Effector memory CD8-positive, alpha-beta T cell (primary cell): ENCODE results near the gene STX18.

ENCODE experiments used
- ATAC-seq: fragments of 150-1000 bp; cut with Tn5 transposase; replicated peaks from 2 replicates; pipeline ENCODE4 v1.10.0; 2021; ENCODE audit warnings: mild to moderate bottlenecking, moderate library complexity
- DNase-seq, 3 experiments: peaks; one replicate each; pipeline ENCODE4 v3.0.0; 2021
- H3K27ac Mint-ChIP-seq, 2 donors: one replicate each; pipeline ENCODE4 v1.8.0; 2022; ENCODE audit warnings: mild to moderate bottlenecking in 2 of 2, mixed read lengths in 2 of 2, moderate library complexity in 2 of 2
- H3K27me3 Mint-ChIP-seq, 2 donors: one replicate each; pipeline ENCODE4 v1.8.0; 2022; ENCODE audit warnings: mixed read lengths in 2 of 2
- H3K36me3 Mint-ChIP-seq: one replicate; pipeline ENCODE4 v1.8.0; 2022; ENCODE audit warnings: mild to moderate bottlenecking, moderate library complexity, mixed read lengths; ENCODE audit not compliant: insufficient read depth
- H3K4me1 Mint-ChIP-seq, 2 donors: one replicate each; pipeline ENCODE4 v1.8.0; 2022; ENCODE audit warnings: low read depth in 2 of 2, mixed read lengths in 2 of 2
- H3K4me3 Mint-ChIP-seq, 2 donors: one replicate each; pipeline ENCODE4 v1.8.0; 2022; ENCODE audit warnings: mild to moderate bottlenecking in 2 of 2, mixed read lengths in 2 of 2, moderate library complexity in 2 of 2
- H3K9me3 Mint-ChIP-seq, 2 donors: one replicate each; pipeline ENCODE4 v1.8.0; 2022; ENCODE audit warnings: mixed read lengths in 2 of 2

The STX18 gene

DNA sequence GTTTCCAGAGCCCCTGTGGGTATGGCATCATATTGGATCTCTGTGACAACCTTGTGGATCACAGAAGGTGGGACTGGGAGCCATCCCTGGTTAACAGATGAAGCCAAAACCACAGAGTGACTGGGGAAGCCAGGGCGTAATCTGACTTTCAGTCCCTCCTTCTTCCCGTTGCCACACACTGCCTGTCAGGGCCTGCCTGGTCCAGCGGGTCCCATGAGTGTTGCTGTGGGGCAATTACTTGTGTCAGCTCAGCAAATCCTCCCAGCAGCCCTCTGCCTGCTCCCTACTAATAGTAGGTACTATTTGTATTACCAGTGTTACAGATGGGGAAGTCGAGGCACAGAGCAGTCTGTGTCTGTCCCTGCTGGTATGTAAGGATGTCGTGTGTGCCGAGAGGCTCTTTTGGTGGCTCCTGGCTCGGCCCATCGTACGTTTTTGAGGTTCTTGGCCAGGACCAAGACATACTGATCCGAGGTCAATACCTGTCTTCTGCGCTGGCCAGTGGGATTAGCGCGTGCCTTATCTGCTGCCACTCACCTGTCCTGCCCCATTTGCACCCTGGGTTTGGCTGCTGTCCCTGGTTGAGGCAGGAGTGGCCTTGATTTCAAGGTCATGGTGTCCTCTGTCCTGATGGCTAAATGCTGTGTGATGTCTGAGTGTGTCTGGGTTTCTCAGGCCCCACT is 149.2 kb downstream of the STX18 start:
- peaks cover 12 to 21% of the 10 kb centered on the region in 2 donors for H3K4me1 Mint-ChIP-seq

DNA sequence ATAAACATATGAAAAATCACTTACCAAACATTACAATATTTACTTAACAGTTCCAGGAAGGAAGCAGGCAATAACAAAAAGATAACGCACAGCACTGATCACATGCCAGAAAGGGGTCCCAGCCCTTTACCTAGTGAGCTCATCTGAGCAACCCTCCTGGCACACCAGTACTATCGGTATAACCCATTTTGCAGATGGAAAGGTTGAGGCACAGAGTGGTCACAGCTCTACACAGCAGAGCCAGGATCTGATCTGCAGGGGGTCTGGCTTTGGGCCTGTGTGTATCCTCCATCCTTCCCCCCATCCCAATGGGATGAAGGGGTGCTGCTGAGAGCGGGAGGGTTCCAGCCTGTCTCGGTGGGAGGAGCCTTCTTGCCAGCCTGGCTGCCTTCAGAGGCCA is 150.0 kb downstream of the STX18 start:
- Mint-ChIP-seq H3K36me3 (peaks cover 5% of the 10 kb centered on the region), H3K27me3 (peaks cover 6 to 23% of the 10 kb centered on the region in 2 donors)

More for the DNA sequence above, 149.2 kb downstream of the STX18 start:
- ATAC-seq (no peak), DNase-seq (no peak)
- peaks cover 5% of the 10 kb centered on the region for H3K36me3 Mint-ChIP-seq
- peaks cover 9 to 23% of the 10 kb centered on the region in 2 donors for H3K27me3 Mint-ChIP-seq
- H3K9me3 Mint-ChIP-seq, result no peaks in the 10 kb centered on the region
- peak overlapping the region in 1 of 2 donors; percentile 10 for H3K27ac Mint-ChIP-seq
- H3K4me3 Mint-ChIP-seq, result no peak overlapping the region

DNA sequence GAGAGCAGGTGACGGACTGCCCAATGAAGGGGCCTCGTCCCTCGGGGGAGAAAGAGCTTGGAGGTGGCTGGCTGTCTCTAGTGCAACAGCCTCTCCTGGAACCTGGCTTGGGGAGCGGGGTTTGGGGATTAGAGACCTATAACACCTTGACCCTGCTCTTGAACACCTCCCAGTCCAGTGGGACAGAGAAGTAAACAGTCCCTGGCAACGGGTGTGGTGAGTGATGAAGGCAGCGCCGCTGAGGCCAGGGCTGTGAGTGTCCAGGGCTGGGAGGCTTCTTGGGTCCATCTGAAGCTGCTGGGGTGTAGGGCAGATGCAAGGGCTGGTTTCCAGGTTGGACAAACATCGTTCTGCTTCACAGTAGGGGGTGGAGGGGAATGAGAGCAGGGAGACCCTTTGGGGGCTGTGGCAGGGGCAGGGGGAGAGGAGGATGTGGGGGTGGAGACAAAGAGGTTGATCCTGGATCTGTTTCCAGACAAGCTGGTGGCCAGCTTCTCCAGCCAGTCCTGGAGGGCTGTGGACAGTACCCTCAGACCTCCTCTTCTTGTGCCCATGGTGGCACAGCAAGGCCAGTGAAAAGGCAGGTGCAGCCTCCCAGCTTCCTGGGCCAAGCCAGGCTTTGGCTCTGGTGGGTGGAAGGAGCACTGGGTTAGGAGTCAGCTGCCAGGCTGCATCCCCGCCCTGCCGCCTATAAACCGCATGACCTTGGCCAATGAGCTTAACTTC is 151.2 kb downstream of the STX18 start:
- Mint-ChIP-seq H3K27ac (no peak overlapping the region), H3K4me1 (peaks cover 16 to 21% of the 10 kb centered on the region in 2 donors), H3K36me3 (peaks cover 3% of the 10 kb centered on the region), H3K4me3 (no peak overlapping the region), H3K27me3 (peaks cover 12 to 31% of the 10 kb centered on the region in 2 donors), H3K9me3 (no peaks in the 10 kb centered on the region)
- DNase-seq (no peak), ATAC-seq (no peak)

More for the DNA sequence above, 150.0 kb downstream of the STX18 start:
- ATAC-seq (no peak), DNase-seq (no peak)
- no peak overlapping the region for H3K4me3 Mint-ChIP-seq
- peaks cover 12 to 21% of the 10 kb centered on the region in 2 donors for H3K4me1 Mint-ChIP-seq
- no peaks in the 10 kb centered on the region for H3K9me3 Mint-ChIP-seq
- no peak overlapping the region for H3K27ac Mint-ChIP-seq

DNA sequence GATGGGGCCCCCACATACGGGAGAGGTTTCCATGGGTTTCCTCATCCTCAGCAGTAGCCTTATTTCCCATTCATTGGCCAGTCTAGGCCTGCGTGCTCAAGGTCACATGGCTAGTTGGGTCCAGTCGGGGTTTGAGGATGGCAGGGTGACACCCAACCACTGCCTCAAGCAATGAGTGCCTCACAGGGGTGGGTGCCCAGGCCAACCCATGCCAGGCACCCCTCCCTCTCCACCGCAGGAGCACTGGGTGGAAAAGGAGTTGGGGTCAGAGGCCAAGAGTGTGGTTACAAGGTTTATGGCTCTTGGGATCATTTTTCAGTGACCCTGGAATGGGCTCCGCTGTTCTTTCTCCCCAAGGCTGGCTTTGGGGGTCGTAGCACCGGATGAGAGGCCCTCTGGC is 151.8 kb downstream of the STX18 start:
- Mint-ChIP-seq H3K27me3 (peaks cover 14 to 36% of the 10 kb centered on the region in 2 donors), H3K4me1 (peaks cover 15 to 21% of the 10 kb centered on the region in 2 donors), H3K27ac (peak overlapping the region in 1 of 2 donors; percentile 68), H3K4me3 (no peak overlapping the region), H3K9me3 (no peaks in the 10 kb centered on the region), H3K36me3 (peaks cover 3% of the 10 kb centered on the region)
- DNase-seq, result no peak
- no peak for ATAC-seq

DNA sequence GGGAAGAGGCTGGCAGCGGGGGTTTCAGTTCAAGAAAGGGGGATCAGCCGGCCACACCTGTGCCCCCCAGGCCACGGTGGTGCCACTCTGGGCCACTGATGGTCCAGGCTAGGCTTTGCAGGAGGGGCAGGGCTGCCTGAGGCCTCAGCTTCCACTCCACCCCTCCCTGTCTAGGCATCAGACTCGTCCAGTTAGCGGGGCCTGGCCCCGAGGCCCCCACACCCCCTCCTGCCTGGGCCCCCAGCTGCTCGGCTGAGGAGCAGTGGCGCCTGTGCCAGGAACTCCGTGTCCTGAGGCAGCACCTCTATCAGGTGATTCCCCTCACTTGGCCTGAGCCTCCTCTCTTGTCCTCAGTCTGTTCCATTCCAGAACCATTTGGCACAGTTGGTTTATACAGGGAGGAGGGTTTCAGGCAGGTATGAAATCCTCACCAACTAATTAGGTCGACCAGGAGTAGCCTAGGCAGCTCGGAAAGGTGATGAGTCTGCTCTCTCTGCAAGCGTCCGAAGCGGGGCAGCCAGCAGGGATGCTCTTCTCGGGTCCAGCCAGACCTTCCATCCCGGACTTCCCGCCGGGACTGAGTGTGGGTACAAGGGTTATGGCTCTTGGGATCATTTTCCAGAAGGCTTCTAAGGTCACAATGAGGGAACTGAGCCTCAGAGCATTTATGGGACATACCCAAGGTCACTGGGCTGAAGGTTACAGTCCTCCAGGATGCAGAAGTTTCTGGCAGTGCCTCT is 152.8 kb downstream of the STX18 start:
- H3K36me3 Mint-ChIP-seq, result peaks cover 3% of the 10 kb centered on the region
- H3K4me3 Mint-ChIP-seq, result peak overlapping the region in 1 of 2 donors; percentile 77
- DNase-seq (no peak), ATAC-seq (no peak)
- H3K27me3 Mint-ChIP-seq, result peaks cover 25 to 44% of the 10 kb centered on the region in 2 donors
- H3K9me3 Mint-ChIP-seq, result no peaks in the 10 kb centered on the region
- peak overlapping the region in 1 of 2 donors; percentile 68 for H3K27ac Mint-ChIP-seq
- H3K4me1 Mint-ChIP-seq, result peaks cover 17% of the 10 kb centered on the region in 2 donors

DNA sequence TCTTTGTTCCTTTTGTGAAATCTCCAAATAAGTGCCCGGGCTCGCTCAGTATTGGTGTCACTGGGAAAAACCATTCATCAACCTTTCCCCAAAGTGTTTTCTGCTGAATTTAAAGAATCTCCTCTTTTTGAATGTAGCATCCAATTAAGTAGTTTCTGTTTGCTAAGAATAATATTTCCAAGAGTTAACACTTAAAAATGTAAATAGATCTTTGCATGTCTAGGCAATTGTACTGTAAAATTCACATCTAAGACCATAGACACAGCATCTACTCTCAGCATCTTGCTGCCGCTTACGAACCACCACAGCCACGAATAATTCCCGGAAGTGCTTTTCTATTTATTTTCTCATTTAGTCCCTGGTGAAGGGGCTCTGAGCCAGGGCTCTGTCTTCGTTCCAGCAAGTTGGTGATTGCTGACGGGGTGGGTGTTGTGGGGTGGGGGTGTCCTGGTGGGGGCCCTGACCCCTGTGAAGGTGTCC is 153.5 kb downstream of the STX18 start:
- Mint-ChIP-seq H3K27ac (peak overlapping the region; percentile 9 to 63), H3K27me3 (peaks cover 25 to 44% of the 10 kb centered on the region in 2 donors), H3K4me1 (peaks cover 16 to 17% of the 10 kb centered on the region in 2 donors), H3K9me3 (no peaks in the 10 kb centered on the region), H3K4me3 (peak overlapping the region; percentile 77 to 87), H3K36me3 (no peaks in the 10 kb centered on the region)
- ATAC-seq, result no peak
- no peak for DNase-seq

DNA sequence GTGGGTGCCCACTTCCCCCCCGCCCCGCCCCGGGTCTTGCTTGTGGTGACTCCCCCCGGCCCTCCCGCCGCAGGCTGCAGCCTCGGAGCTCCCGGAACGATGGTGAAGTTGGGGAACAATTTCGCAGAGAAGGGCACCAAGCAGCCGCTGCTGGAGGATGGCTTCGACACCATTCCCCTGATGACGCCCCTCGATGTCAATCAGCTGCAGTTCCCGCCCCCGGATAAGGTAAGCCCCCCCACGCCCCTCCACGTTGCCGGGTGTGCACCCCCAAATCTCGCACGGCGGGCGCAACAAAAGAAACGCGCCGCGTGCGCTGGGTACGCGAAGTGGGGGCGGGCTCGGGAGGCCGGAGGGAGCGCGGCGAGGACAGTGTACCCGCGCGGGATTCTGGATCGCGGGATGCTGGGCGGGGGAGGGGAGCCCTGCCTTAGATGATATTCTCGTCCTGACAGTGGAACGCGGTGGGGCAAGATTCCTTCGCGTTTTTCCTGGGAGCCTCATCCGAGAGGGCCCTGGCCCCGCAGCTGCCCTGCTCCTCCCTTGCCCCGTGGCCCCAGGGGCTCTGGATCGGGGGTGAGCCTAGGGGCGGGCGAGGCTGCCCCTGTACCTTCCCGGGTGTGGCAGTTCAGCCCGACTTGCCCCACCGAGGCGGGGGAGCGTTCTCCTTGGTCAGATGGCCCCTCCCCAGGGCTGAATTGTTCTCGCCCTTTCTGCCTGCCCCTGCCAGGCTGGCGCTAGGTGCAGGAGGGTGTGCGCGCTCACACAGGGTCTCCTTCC is 154.1 kb downstream of the STX18 start:
- Mint-ChIP-seq H3K36me3 (no peaks in the 10 kb centered on the region), H3K27ac (peak overlapping the region; percentile 9 to 63), H3K4me1 (peaks cover 16 to 17% of the 10 kb centered on the region in 2 donors), H3K4me3 (peak overlapping the region; percentile 77 to 87), H3K9me3 (no peaks in the 10 kb centered on the region), H3K27me3 (peaks cover 25 to 50% of the 10 kb centered on the region in 2 donors)
- DNase-seq, result peak in 1 of 3 experiments; percentile 23
- peak; percentile 29 for ATAC-seq

DNA sequence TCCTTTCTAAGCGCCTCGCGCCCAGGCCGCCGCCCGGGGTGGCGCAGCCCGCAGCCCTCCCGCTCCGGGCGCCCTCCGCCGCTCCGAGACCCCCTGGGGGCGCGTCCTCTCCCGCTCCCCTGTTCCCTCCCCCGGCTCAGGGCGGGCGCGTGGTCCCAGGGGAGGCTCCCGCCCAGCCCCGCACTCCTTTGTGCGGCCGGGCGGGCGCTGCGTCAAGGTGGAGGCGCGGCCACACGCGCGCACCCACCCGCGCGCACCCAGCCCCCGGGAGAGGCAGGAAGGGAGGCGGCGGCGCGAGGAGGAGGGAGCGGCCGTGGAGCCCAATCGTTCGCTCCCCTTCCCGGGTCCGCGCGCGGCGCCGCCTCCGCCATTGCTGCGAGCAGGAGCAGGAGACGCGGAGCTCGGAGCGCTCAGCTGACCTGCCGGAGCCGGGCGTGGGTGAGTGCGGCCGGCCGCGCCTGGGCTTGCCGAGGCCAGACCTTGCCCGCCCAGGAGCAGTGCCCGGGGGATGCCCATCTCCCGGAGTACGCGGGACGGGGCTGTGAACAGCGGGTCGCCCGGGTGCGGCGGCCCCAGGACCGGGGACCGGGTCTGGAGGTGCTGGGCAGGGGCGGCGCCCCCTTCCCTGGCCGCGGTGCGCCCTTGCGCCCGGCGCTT is 155.0 kb downstream of the STX18 start, which contains the start of gene NSG1:
Gene NSG1, plus strand, starts transcription at position 367 of the 657 bp plus-strand sequence. CDS start 528 bp downstream, outside the sequence.
- no peaks in the 10 kb centered on the region for H3K36me3 Mint-ChIP-seq
- peaks cover 14 to 17% of the 10 kb centered on the region in 2 donors for H3K4me1 Mint-ChIP-seq
- H3K9me3 Mint-ChIP-seq, result no peaks in the 10 kb centered on the region
- H3K27ac Mint-ChIP-seq, result peak within 1 kb of the TSS; percentile 63 to 65
- ATAC-seq (peak; percentile 69), DNase-seq (peak; percentile 25 to 36 (median 25))
- peak within 1 kb of the TSS; percentile 87 to 90 for H3K4me3 Mint-ChIP-seq
- peaks cover 33 to 59% of the 10 kb centered on the region in 2 donors for H3K27me3 Mint-ChIP-seq

DNA sequence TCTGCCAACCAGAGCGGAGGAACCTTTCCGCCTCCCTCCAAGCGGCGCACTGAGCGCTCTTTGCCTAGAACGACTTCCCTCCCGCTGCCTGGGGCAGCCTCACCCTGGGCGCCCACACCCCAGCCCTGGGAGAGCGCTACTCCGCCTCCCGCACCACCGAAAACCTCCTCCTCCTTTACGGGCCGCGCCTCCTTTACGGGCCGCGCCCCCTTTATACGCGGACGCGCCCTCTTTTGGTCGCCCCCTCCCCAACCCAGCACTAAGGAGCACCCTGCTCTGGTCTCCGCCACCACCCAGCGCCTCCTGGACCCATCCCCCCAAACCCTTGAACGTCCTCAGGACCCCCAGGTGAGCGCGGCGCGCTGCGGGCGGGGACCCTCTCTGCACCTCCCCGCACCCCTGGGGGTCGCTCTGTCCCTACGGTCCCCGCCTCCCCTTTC is 155.5 kb downstream of the STX18 start:
- DNase-seq (no peak), ATAC-seq (peak; percentile 64)
- Mint-ChIP-seq H3K4me3 (peak overlapping the region; percentile 87 to 90), H3K27ac (peak overlapping the region in 1 of 2 donors; percentile 65), H3K4me1 (peaks cover 14 to 17% of the 10 kb centered on the region in 2 donors), H3K36me3 (no peaks in the 10 kb centered on the region), H3K9me3 (no peaks in the 10 kb centered on the region), H3K27me3 (peaks cover 34 to 59% of the 10 kb centered on the region in 2 donors)

DNA sequence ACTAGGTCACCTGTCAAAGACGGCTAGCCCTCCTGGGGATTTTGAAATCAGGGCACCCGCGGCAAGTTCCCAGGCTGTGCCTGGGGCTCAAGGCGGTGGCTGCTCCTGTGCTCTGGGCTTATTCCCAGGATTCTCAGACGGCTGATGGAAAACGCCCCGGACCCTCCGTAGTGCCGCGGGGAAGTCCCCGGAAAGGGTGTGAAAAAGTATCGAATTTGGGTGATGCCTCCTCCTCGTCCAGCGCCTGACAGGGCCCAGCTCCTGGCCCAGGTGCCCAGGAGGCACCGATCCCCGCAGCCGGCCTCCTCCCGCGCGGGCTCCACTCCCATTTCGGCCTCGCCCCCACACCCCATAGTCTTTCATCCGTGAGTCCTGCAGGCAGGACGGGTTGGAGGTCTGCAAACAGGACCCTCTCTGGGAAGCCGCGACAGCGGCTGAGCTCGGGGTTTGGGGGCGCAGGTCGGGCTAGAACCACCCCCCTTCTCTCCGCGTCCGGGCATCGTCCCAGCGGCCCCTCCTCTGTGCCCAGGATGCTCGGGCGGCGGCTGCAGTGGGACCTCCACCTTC is 156.0 kb downstream of the STX18 start:
- ATAC-seq, result no peak
- no peaks in the 10 kb centered on the region for H3K9me3 Mint-ChIP-seq
- H3K27ac Mint-ChIP-seq, result peak overlapping the region in 1 of 2 donors; percentile 65
- H3K36me3 Mint-ChIP-seq, result no peaks in the 10 kb centered on the region
- no peak for DNase-seq
- H3K4me3 Mint-ChIP-seq, result peak overlapping the region; percentile 87 to 90
- H3K4me1 Mint-ChIP-seq, result peaks cover 14 to 17% of the 10 kb centered on the region in 2 donors
- H3K27me3 Mint-ChIP-seq, result peaks cover 34 to 59% of the 10 kb centered on the region in 2 donors

DNA sequence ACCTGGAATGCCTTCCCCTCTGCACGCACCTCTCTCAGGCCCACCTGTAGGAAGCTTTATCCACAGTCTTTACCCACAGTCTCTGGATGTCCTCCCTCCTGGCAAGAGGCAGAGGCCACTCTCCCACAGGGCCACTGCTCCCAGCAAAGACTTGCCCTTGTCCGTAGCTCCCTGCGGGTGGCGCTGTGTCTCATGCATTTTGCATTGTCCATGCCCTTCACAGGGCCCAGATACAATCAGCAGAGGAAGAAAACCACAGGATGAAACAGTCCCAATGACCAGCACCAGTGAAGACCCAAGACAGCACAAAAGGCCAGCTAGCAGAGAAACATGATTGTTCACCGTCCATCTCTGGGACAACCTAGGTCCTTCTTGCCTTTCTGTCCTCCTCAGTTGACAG is 157.0 kb downstream of the STX18 start:
- Mint-ChIP-seq H3K27ac (no peak overlapping the region), H3K36me3 (no peaks in the 10 kb centered on the region), H3K9me3 (no peaks in the 10 kb centered on the region), H3K4me3 (peak overlapping the region; percentile 51 to 87), H3K27me3 (peaks cover 41 to 59% of the 10 kb centered on the region in 2 donors), H3K4me1 (peaks cover 12 to 17% of the 10 kb centered on the region in 2 donors)
- ATAC-seq (no peak), DNase-seq (no peak)

DNA sequence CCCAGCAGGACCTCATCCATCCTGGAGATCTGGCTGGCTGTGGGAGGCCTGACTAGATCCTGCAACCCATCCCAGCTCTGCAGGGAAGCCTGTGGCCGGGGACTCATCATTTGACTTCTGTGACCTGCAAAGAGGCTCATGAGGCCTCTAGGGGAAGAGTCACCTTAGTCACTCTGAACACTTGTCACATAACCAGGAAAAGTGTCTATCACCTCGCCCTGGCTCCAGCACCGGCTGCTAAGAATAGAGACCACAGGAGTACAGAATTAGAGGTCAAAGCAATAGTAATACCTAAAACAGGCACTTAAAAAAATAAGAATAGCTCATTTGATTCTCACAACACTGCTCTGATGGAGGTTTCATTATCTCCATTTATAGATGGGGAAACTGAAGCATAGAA is 158.8 kb downstream of the STX18 start:
- ATAC-seq (no peak), DNase-seq (no peak)
- Mint-ChIP-seq H3K4me3 (no peak overlapping the region), H3K27ac (no peak overlapping the region), H3K36me3 (no peaks in the 10 kb centered on the region), H3K9me3 (no peaks in the 10 kb centered on the region), H3K4me1 (peaks cover 5 to 11% of the 10 kb centered on the region in 2 donors), H3K27me3 (peaks cover 40 to 65% of the 10 kb centered on the region in 2 donors)
